PC-3 (cell line): ENCODE measurements around the gene RIPOR3.

Source experiments
- EZH2phosphoT487 ChIP-seq: fragments of 300-600 bp; sonication (generic); IDR thresholded peaks from 2 replicates; pipeline ENCODE4 v1.6.1; 2018; ENCODE audit warnings: mild to moderate bottlenecking, antibody characterized with exemption, low read length, borderline replicate concordance
- TF ChIP-seq, protein P1 (sequence below): fragments of 300-600 bp; sonication (generic); conservative IDR thresholded peaks from 2 replicates; pipeline ENCODE4 v1.5.1; 2017; ENCODE audit warnings: antibody characterized with exemption, low read depth, mild to moderate bottlenecking, low read length

DNA sequence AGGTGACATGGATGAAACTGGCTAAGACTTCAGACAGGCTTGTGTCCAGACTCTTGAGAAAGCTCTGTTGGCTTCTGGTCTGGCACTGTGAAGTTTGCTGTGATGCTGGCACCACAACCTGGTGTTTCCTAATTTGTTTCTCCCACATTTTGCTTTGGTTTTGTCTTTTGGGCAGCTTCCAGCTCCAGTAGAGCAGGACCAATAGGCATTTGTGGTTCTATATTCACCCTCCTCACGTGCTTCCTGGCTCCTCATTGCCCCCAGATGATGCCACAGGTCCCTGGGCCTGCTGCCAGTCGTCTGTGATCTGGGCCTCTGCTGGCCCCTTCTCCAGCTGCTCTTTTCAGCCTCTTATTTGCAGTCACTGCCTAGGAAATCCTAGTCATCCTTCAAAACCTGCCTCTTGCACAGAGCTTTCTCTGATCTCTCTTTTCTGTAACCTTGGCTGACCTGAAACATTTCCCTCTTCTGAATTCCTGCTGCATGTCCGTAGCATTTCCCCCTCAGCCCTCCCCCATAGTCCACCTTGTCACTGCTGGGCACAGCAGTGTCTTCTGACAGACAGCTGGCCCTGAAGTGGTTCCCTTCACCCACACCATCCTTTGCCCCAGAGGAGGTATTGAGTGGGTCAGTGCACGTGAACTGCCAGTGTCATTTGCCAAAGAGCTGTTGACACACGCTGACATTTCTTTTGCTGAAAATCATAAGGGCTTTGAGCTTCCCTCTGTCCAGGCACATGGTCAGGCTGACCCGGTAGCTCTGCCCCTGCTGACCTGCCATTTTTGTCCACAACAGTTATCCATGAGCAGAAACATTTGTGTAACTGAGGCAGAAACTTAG, 118.2 kb downstream of the RIPOR3 start:
- TF ChIP-seq, protein P1, sequence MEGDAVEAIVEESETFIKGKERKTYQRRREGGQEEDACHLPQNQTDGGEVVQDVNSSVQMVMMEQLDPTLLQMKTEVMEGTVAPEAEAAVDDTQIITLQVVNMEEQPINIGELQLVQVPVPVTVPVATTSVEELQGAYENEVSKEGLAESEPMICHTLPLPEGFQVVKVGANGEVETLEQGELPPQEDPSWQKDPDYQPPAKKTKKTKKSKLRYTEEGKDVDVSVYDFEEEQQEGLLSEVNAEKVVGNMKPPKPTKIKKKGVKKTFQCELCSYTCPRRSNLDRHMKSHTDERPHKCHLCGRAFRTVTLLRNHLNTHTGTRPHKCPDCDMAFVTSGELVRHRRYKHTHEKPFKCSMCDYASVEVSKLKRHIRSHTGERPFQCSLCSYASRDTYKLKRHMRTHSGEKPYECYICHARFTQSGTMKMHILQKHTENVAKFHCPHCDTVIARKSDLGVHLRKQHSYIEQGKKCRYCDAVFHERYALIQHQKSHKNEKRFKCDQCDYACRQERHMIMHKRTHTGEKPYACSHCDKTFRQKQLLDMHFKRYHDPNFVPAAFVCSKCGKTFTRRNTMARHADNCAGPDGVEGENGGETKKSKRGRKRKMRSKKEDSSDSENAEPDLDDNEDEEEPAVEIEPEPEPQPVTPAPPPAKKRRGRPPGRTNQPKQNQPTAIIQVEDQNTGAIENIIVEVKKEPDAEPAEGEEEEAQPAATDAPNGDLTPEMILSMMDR, result no peak
- no peak for TF ChIP-seq EZH2phosphoT487
